ENCODE measurements around the gene IAH1.

IAH1 gene

DNA sequence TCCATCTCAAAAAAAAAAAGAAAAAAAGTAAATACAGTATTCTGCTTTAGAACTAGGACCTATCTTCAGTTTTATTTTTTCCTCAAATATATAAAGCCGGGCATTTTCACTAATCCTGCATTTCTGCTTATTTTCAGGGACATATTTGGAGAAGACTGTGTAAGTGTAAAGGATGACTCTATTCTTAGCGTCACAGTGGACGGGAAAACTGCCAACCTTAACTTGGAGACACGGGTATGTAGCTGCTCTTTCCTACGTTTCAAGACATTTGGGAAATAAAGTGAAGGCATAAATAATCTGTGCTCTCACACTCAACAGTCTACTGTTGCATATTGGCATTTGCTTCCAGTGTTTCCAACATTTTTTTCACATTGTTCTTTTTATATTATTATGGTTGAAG lies 3.1 kb upstream of the IAH1 start:
- no peak for ATAC-seq
- TF ChIP-seq ESRRG (CRISPR knock-in tag; IDR thresholded peaks at IDR 0.05) (no peak), TCF4 (CRISPR knock-in tag; IDR thresholded peaks at IDR 0.05; ENCODE audit: borderline replicate concordance) (no peak), RARB (CRISPR knock-in tag; IDR thresholded peaks at IDR 0.05) (no peak), BACH2 (CRISPR knock-in tag; IDR thresholded peaks at IDR 0.05; ENCODE audit: borderline replicate concordance) (no peak), ZNF70 (CRISPR knock-in tag; IDR thresholded peaks at IDR 0.05) (no peak), PPARA (CRISPR knock-in tag; IDR thresholded peaks at IDR 0.05; ENCODE audit: borderline replicate concordance) (no peak), ZFP3 (CRISPR knock-in tag; IDR thresholded peaks at IDR 0.05) (no peak)
- TF ChIP-seq, protein P1, sequence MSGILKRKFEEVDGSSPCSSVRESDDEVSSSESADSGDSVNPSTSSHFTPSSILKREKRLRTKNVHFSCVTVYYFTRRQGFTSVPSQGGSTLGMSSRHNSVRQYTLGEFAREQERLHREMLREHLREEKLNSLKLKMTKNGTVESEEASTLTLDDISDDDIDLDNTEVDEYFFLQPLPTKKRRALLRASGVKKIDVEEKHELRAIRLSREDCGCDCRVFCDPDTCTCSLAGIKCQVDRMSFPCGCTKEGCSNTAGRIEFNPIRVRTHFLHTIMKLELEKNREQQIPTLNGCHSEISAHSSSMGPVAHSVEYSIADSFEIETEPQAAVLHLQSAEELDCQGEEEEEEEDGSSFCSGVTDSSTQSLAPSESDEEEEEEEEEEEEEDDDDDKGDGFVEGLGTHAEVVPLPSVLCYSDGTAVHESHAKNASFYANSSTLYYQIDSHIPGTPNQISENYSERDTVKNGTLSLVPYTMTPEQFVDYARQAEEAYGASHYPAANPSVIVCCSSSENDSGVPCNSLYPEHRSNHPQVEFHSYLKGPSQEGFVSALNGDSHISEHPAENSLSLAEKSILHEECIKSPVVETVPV (CRISPR knock-in tag; IDR thresholded peaks at IDR 0.05): no peak

DNA sequence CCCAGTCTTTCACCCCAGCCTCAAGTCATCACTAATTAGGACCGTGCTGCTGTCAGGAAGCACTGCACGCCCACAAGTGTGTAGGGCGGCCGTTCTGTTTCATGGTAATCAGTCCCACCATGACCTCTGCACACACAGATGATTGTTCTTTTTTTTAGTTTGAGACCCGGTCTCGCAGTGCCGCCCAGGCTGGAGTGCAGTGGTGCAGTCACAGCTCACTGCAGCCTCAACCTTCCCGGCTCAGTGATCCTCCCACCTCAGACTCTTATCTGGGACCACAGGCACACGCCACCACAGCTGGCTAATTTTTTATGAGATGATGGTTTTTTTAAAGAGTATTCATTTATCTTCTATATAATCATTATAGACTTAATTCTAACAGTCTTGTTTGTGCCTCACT lies 1.8 kb upstream of the IAH1 start:
- no peak for TF ChIP-seq ARNTL (CRISPR knock-in tag; IDR thresholded peaks at IDR 0.05; ENCODE audit: borderline replicate concordance, low read depth)
- TF ChIP-seq RARB (CRISPR knock-in tag; IDR thresholded peaks at IDR 0.05): no peak
- no peak for TF ChIP-seq SNAI2 (CRISPR knock-in tag; IDR thresholded peaks at IDR 0.05)
- no peak for TF ChIP-seq PPARA (CRISPR knock-in tag; IDR thresholded peaks at IDR 0.05; ENCODE audit: borderline replicate concordance)
- TF ChIP-seq, protein P2, sequence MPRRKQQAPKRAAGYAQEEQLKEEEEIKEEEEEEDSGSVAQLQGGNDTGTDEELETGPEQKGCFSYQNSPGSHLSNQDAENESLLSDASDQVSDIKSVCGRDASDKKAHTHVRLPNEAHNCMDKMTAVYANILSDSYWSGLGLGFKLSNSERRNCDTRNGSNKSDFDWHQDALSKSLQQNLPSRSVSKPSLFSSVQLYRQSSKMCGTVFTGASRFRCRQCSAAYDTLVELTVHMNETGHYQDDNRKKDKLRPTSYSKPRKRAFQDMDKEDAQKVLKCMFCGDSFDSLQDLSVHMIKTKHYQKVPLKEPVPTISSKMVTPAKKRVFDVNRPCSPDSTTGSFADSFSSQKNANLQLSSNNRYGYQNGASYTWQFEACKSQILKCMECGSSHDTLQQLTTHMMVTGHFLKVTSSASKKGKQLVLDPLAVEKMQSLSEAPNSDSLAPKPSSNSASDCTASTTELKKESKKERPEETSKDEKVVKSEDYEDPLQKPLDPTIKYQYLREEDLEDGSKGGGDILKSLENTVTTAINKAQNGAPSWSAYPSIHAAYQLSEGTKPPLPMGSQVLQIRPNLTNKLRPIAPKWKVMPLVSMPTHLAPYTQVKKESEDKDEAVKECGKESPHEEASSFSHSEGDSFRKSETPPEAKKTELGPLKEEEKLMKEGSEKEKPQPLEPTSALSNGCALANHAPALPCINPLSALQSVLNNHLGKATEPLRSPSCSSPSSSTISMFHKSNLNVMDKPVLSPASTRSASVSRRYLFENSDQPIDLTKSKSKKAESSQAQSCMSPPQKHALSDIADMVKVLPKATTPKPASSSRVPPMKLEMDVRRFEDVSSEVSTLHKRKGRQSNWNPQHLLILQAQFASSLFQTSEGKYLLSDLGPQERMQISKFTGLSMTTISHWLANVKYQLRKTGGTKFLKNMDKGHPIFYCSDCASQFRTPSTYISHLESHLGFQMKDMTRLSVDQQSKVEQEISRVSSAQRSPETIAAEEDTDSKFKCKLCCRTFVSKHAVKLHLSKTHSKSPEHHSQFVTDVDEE (CRISPR knock-in tag; IDR thresholded peaks at IDR 0.05): no peak
- TF ChIP-seq ZFP30 (CRISPR knock-in tag; IDR thresholded peaks at IDR 0.05): no peak
- TF ChIP-seq ZFP3 (CRISPR knock-in tag; IDR thresholded peaks at IDR 0.05): no peak
- no peak for ATAC-seq

DNA sequence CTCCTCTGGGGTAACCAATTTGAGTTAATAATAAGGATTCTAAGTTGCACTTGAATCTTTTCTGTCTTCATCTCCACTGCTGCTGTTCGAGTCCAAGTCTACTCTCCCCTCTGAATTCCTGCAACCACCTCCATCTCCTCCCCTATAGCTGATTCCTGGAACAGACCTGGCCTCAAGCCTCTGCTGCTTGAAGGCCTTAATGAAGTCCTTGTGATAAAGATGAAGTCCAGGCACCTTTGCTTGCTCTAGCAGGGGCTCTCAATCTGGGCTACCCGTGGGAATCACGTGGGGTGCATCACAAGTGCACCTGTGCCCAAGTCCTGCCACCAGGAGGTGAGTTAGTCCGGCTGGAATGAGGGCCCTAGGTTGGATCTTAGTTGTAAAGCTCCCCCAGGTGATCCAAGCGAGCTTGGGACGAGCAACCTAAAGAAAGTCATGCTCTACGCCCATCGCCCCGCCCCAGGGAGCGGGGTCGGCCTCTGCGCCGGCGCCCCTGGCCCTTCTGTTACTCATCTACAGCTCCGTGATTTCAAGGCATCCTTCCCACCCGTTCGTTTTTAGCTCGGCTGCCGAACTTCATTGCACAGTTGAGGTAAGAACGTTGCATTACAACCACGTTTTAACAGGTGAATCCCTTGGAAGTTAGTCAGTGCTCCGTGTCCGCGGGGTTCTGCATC lies 905 bp upstream of the IAH1 start:
- no peak for ATAC-seq
- no peak for TF ChIP-seq TOX (CRISPR knock-in tag; IDR thresholded peaks at IDR 0.05; ENCODE audit: borderline replicate concordance)
- peak; percentile 71 for TF ChIP-seq ZNF70 (CRISPR knock-in tag; IDR thresholded peaks at IDR 0.05)

DNA sequence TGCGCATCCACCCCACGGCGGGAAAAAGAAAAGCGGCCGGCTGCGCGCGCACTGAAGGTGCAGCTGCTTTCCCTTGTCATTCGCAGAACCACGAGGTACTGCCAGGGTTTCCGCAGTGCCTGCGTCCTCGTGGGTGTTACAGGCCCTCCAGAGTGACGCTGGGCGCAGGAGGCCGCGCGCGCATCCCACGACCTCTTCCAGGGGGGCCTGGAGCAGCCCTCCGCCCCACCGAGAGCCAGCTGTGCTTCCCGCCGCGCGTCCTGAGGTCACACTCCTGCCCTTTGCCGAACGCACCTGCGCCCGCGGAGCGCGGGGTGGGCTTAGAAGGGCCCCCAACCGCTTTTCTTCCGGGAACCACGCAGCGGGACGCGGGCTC lies 378 bp upstream of the IAH1 start:
- ATAC-seq: peak; percentile 10
- TF ChIP-seq OSR1 (CRISPR knock-in tag; IDR thresholded peaks at IDR 0.05): no peak
- 0 out of 2 replicates have a peak, but pooled peaks have one; percentile 19 for TF ChIP-seq ESRRG (CRISPR knock-in tag; IDR thresholded peaks at IDR 0.05)
- 0 out of 2 replicates have a peak, but pooled peaks have one; percentile 23 for TF ChIP-seq BACH2 (CRISPR knock-in tag; IDR thresholded peaks at IDR 0.05; ENCODE audit: borderline replicate concordance)

DNA sequence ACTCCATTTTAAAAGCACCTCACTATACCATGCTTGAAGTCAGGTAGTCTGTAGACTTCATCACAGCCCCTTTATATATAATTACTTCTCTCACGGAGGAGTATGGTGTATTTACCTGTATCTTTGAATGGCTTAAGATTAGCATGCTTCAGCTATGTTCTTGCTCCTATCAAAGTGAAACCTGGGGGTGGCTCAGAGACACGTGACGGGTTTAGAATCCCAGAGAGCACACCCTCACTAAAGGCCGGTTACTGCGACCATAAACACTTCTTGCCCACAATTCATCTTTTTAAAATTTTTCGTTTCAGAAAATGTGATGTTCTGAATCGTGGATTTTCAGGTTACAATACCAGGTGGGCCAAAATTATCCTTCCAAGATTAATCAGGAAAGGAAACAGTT lies 3.6 kb downstream of the IAH1 start:
- TF ChIP-seq ZFP30 (CRISPR knock-in tag; IDR thresholded peaks at IDR 0.05) (no peak), ESRRG (CRISPR knock-in tag; IDR thresholded peaks at IDR 0.05) (no peak)
- ATAC-seq: no peak

DNA sequence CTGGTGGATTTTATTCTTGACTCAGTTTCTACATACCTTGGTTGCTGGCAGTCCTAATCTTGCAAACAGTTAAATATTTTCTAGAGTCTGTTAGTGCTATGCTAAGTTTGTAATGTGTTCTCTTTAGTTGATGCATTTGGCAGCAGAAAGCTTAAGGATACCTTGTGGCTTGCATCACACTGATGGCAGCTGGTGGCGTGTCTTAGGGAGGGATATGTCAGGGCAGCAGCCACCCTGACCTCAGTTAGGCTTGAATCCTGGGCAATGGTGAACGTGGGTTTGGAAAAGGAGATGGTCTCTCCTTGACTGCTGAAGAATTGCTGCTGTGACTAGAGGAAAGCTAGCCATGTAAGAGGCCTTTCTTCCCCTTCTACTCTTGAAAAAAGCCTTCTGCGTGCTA lies 4.2 kb downstream of the IAH1 start:
- TF ChIP-seq TOX (CRISPR knock-in tag; IDR thresholded peaks at IDR 0.05; ENCODE audit: borderline replicate concordance) (no peak), ESRRG (CRISPR knock-in tag; IDR thresholded peaks at IDR 0.05) (no peak), OSR1 (CRISPR knock-in tag; IDR thresholded peaks at IDR 0.05) (no peak), RARB (CRISPR knock-in tag; IDR thresholded peaks at IDR 0.05) (no peak), ISL1 (CRISPR knock-in tag; IDR thresholded peaks at IDR 0.05) (no peak), PPARA (CRISPR knock-in tag; IDR thresholded peaks at IDR 0.05; ENCODE audit: borderline replicate concordance) (no peak), TCF4 (CRISPR knock-in tag; IDR thresholded peaks at IDR 0.05; ENCODE audit: borderline replicate concordance) (no peak), BACH2 (CRISPR knock-in tag; IDR thresholded peaks at IDR 0.05; ENCODE audit: borderline replicate concordance) (no peak), GLIS3 (CRISPR knock-in tag; IDR thresholded peaks at IDR 0.05) (no peak), ZFP30 (CRISPR knock-in tag; IDR thresholded peaks at IDR 0.05) (no peak), ZNF8 (CRISPR knock-in tag; IDR thresholded peaks at IDR 0.05) (no peak), ZC3H10 (CRISPR knock-in tag; IDR thresholded peaks at IDR 0.05) (no peak), ARNTL (CRISPR knock-in tag; IDR thresholded peaks at IDR 0.05; ENCODE audit: borderline replicate concordance, low read depth) (no peak), SNAI2 (CRISPR knock-in tag; IDR thresholded peaks at IDR 0.05) (no peak)
- TF ChIP-seq, protein P2 (CRISPR knock-in tag; IDR thresholded peaks at IDR 0.05): no peak
- TF ChIP-seq, protein P1 (CRISPR knock-in tag; IDR thresholded peaks at IDR 0.05): no peak
- TF ChIP-seq, protein P3, sequence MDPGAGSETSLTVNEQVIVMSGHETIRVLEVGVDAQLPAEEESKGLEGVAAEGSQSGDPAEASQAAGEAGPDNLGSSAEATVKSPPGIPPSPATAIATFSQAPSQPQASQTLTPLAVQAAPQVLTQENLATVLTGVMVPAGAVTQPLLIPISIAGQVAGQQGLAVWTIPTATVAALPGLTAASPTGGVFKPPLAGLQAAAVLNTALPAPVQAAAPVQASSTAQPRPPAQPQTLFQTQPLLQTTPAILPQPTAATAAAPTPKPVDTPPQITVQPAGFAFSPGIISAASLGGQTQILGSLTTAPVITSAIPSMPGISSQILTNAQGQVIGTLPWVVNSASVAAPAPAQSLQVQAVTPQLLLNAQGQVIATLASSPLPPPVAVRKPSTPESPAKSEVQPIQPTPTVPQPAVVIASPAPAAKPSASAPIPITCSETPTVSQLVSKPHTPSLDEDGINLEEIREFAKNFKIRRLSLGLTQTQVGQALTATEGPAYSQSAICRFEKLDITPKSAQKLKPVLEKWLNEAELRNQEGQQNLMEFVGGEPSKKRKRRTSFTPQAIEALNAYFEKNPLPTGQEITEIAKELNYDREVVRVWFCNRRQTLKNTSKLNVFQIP (CRISPR knock-in tag; IDR thresholded peaks at IDR 0.05; ENCODE audit: borderline replicate concordance, low read depth): no peak
- ATAC-seq: no peak

All from SK-N-SH treated with all-trans-retinoic acid at 6 μM for 48 hours (cell line).